ENCODE measurements around the gene THBS4.
"Not testable (repeated sequence)": the region's sequence is repeated elsewhere in the genome, so short reads cannot be mapped to it uniquely, and the experiment has no call there.

THBS4 gene

DNA sequence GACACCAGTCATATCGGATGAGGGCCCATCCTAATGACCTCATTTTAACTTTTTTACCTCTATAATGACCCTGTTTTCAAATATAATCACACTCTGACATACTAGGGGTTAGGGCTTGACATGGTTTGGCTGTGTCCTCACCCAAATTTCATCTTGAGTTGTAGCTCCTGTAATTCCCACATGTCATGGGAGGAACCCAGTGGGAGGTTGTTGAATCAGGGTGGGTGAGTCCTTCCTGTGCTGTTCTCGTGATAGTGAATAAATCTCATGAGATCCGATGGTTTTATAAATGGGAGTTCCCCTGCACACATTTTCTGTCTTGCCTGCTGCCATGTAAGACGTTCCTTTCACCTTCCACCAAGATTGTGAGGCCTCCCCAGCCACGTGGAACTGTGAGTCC lies 71.8 kb downstream of the THBS4 start:
- H3K4me1 ChIP-seq (ENCODE audit: insufficient read depth, low read length), result peaks cover 23% of the 10 kb centered on the region; the same call in 1 of the 2 replicates
- no peak overlapping the region for H3K9ac ChIP-seq (ENCODE audit: low read depth, low read length)
- H3K9me3 ChIP-seq (ENCODE audit: insufficient read depth, low read depth, low read length), result no peaks in the 10 kb centered on the region

DNA sequence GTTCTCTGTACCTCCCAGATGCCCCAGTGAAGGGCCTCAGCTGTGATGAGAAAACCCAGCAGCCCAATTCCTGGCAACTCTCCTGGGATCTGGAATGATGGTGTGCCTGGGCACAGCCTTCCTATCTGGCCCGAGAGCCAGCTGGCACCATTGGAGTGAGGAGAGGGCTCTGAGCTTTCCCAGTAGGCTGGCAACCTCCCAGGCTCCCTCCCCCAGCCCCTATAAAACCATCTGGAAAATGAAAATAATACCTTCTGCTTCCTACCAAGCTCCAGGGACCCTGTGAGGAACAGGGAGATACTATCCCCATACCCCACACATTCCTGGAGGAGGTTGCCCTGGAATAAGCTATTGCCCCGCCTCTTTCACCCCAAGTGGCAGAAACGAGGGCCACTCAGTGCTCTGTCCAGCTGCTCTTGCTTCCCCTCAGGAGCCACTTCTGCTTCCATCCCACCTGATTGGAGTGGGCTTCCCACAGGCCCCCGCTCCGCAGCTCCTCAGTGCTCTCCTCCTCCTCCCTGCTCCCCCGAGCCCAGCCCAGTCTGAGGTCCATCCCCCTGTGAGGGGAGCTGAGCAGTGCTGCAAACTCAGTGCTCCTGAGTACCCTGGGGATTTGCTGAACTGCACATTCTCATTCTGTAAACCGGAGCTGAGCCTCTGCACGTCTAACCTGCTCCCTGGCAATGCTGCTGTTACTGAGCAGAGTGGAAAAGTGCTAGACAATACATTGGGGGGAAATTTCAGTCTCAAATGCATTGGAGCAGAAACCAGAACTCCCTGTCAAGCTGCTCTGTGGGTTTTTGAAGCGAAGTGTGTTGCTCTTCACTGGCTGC lies 74.7 kb downstream of the THBS4 start:
- H3K9ac ChIP-seq (ENCODE audit: low read depth, low read length), result no peak overlapping the region
- no peak overlapping the region for H3K27ac ChIP-seq (ENCODE audit: low read length)
- H3K4me1 ChIP-seq (ENCODE audit: insufficient read depth, low read length), result peaks cover 26% of the 10 kb centered on the region; the same call in 1 of the 2 replicates
- H3K9me3 ChIP-seq (ENCODE audit: insufficient read depth, low read depth, low read length), result no peaks in the 10 kb centered on the region; the same call in 1 of the 2 replicates
- H3K27me3 ChIP-seq (ENCODE audit: insufficient read depth, low read length), result no peaks in the 10 kb centered on the region
- H3K4me3 ChIP-seq (ENCODE audit: low read length), result no peak overlapping the region
- no peaks in the 10 kb centered on the region for H3K36me3 ChIP-seq (ENCODE audit: insufficient read depth, low read depth, low read length)

More for the DNA sequence above, 71.8 kb downstream of the THBS4 start:
- H3K27me3 ChIP-seq (ENCODE audit: insufficient read depth, low read length), result no peaks in the 10 kb centered on the region
- no peak overlapping the region for H3K4me3 ChIP-seq (ENCODE audit: low read length)
- no peak overlapping the region for H3K27ac ChIP-seq (ENCODE audit: low read length)
- H3K36me3 ChIP-seq (ENCODE audit: insufficient read depth, low read depth, low read length), result no peaks in the 10 kb centered on the region

GRCh38 chr5:80111376-80111990 lies 76.3 kb downstream of the THBS4 start:
- H3K9ac ChIP-seq (ENCODE audit: low read depth, low read length); H3K27ac ChIP-seq (ENCODE audit: low read length): not testable (repeated sequence)
- 0 out of 2 replicates have a peak overlapping the region, but pooled peaks have one; percentile 4 for H3K4me3 ChIP-seq (ENCODE audit: low read length)

GRCh38 chr5:80114860-80115259 lies 79.7 kb downstream of the THBS4 start:
- Histone ChIP-seq H3K9me3 (ENCODE audit: insufficient read depth, low read depth, low read length) (no peaks in the 10 kb centered on the region; the same call in 1 of the 2 replicates), H3K4me3 (ENCODE audit: low read length) (no peak overlapping the region), H3K27me3 (ENCODE audit: insufficient read depth, low read length) (no peaks in the 10 kb centered on the region), H3K27ac (ENCODE audit: low read length) (no peak overlapping the region), H3K9ac (ENCODE audit: low read depth, low read length) (no peak overlapping the region), H3K4me1 (ENCODE audit: insufficient read depth, low read length) (peaks cover 23% of the 10 kb centered on the region; the same call in 1 of the 2 replicates), H3K36me3 (ENCODE audit: insufficient read depth, low read depth, low read length) (no peaks in the 10 kb centered on the region)

More at GRCh38 chr5:80111376-80111990, 76.3 kb downstream of the THBS4 start:
- not testable (repeated sequence) for H3K27me3 ChIP-seq (ENCODE audit: insufficient read depth, low read length); H3K9me3 ChIP-seq (ENCODE audit: insufficient read depth, low read depth, low read length); H3K36me3 ChIP-seq (ENCODE audit: insufficient read depth, low read depth, low read length)
- peaks cover 26% of the 10 kb centered on the region; the same call in 1 of the 2 replicates for H3K4me1 ChIP-seq (ENCODE audit: insufficient read depth, low read length)

DNA sequence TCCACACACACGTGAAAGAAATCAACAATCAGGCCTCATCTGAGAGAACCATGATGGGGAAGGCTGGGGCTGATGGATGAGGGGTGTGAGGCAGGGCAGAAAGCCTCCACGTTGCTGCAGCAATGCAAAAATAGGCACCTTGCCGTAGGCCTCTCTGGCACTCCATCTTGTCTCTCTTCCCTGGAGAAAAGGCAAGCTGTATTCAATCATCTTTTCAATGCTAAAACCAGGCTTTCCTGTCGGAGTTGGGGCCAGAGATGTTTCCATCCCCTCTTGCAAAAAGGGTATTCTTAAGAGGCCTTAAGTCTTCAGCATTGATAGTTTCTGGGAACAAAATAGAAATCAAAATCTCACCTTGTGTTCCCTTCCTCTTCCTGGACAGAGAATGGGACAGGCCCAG lies 80.9 kb downstream of the THBS4 start:
- Histone ChIP-seq H3K4me3 (ENCODE audit: low read length) (no peak overlapping the region), H3K9ac (ENCODE audit: low read depth, low read length) (no peak overlapping the region), H3K4me1 (ENCODE audit: insufficient read depth, low read length) (peaks cover 11% of the 10 kb centered on the region; the same call in 1 of the 2 replicates), H3K9me3 (ENCODE audit: insufficient read depth, low read depth, low read length) (no peaks in the 10 kb centered on the region; the same call in 1 of the 2 replicates), H3K36me3 (ENCODE audit: insufficient read depth, low read depth, low read length) (no peaks in the 10 kb centered on the region), H3K27me3 (ENCODE audit: insufficient read depth, low read length) (no peaks in the 10 kb centered on the region), H3K27ac (ENCODE audit: low read length) (no peak overlapping the region)

DNA sequence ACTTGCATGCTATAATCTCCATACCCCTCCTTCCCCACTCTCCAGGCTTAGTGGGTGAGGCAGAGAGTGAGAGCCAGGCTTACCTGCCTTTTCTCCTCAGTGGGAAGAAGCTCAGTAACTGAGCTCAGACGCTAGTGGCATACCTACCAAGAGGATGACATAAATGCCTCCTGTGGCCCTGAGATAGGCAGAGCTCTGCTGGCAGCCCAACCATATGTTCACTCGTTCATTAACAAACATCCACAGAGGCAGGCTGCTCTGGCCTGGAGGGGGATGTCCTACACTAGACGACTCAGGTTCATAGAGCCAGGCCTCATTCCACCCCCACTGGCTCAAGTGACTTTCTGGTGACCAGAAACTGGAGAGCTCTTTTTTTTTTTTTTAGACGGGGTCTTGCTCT lies 81.3 kb downstream of the THBS4 start:
- no peak overlapping the region for H3K27ac ChIP-seq (ENCODE audit: low read length)
- no peak overlapping the region for H3K4me3 ChIP-seq (ENCODE audit: low read length)
- no peaks in the 10 kb centered on the region for H3K36me3 ChIP-seq (ENCODE audit: insufficient read depth, low read depth, low read length)
- no peaks in the 10 kb centered on the region; the same call in 1 of the 2 replicates for H3K9me3 ChIP-seq (ENCODE audit: insufficient read depth, low read depth, low read length)
- no peaks in the 10 kb centered on the region for H3K27me3 ChIP-seq (ENCODE audit: insufficient read depth, low read length)
- H3K9ac ChIP-seq (ENCODE audit: low read depth, low read length), result no peak overlapping the region
- H3K4me1 ChIP-seq (ENCODE audit: insufficient read depth, low read length), result peaks cover 7% of the 10 kb centered on the region; the same call in 1 of the 2 replicates

DNA sequence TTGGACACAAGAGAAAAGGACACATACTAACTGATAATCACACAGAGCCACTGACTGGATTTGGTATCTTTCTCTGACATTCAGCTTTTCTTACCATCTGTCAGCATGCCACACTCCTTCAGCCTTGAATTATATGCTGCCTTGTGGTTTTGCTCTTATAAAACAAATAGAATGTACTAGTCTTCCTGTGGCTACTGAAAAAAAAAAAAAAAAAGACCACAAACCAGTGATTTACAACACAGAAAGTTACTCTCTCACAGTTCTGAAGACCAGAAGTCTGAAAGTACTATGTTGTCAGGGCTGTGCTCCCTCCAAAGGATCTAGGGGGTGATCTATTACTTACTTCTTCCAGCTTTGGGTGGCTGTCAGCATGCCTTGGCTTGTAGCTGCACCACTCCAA lies 82.3 kb downstream of the THBS4 start:
- no peak overlapping the region for H3K9ac ChIP-seq (ENCODE audit: low read depth, low read length)
- no peak overlapping the region for H3K27ac ChIP-seq (ENCODE audit: low read length)
- H3K36me3 ChIP-seq (ENCODE audit: insufficient read depth, low read depth, low read length), result no peaks in the 10 kb centered on the region
- H3K9me3 ChIP-seq (ENCODE audit: insufficient read depth, low read depth, low read length), result no peaks in the 10 kb centered on the region; the same call in 1 of the 2 replicates
- H3K27me3 ChIP-seq (ENCODE audit: insufficient read depth, low read length), result no peaks in the 10 kb centered on the region
- H3K4me3 ChIP-seq (ENCODE audit: low read length), result no peak overlapping the region
- H3K4me1 ChIP-seq (ENCODE audit: insufficient read depth, low read length), result no peaks in the 10 kb centered on the region

DNA sequence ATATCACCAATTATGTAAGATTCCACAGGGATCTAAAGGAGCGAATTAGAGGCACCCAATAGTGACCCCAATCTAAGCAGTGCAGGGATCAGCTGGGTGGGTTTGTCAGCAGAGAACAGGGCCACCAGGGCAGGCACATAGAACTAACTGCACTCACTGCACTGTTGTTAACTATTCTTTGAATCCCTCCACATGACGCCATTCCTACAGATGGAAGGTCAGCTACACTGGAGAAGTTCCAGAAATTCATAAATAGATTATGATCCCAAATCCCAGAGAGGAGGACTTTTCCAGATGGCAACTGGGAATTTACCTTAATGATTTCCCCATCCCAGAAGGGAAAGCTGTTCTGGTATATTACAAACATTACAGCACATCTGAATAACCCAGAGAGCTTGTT lies 84.2 kb downstream of the THBS4 start:
- Histone ChIP-seq H3K27me3 (ENCODE audit: insufficient read depth, low read length) (no peaks in the 10 kb centered on the region), H3K4me1 (ENCODE audit: insufficient read depth, low read length) (no peaks in the 10 kb centered on the region), H3K27ac (ENCODE audit: low read length) (no peak overlapping the region), H3K4me3 (ENCODE audit: low read length) (no peak overlapping the region), H3K36me3 (ENCODE audit: insufficient read depth, low read depth, low read length) (no peaks in the 10 kb centered on the region), H3K9ac (ENCODE audit: low read depth, low read length) (no peak overlapping the region), H3K9me3 (ENCODE audit: insufficient read depth, low read depth, low read length) (no peaks in the 10 kb centered on the region)

- no peaks in the 10 kb centered on the region for H3K36me3 ChIP-seq (ENCODE audit: insufficient read depth, low read depth, low read length)
- no peak overlapping the region for H3K9ac ChIP-seq (ENCODE audit: low read depth, low read length)
- no peak overlapping the region for H3K27ac ChIP-seq (ENCODE audit: low read length)
- no peaks in the 10 kb centered on the region for H3K4me1 ChIP-seq (ENCODE audit: insufficient read depth, low read length)
- peaks cover 4% of the 10 kb centered on the region; the same call in 1 of the 2 replicates for H3K9me3 ChIP-seq (ENCODE audit: insufficient read depth, low read depth, low read length)
- no peaks in the 10 kb centered on the region for H3K27me3 ChIP-seq (ENCODE audit: insufficient read depth, low read length)
- H3K4me3 ChIP-seq (ENCODE audit: low read length), result no peak overlapping the region
Observed at GRCh38 chr5:80122579-80122978, 87.4 kb downstream of the THBS4 start.

DNA sequence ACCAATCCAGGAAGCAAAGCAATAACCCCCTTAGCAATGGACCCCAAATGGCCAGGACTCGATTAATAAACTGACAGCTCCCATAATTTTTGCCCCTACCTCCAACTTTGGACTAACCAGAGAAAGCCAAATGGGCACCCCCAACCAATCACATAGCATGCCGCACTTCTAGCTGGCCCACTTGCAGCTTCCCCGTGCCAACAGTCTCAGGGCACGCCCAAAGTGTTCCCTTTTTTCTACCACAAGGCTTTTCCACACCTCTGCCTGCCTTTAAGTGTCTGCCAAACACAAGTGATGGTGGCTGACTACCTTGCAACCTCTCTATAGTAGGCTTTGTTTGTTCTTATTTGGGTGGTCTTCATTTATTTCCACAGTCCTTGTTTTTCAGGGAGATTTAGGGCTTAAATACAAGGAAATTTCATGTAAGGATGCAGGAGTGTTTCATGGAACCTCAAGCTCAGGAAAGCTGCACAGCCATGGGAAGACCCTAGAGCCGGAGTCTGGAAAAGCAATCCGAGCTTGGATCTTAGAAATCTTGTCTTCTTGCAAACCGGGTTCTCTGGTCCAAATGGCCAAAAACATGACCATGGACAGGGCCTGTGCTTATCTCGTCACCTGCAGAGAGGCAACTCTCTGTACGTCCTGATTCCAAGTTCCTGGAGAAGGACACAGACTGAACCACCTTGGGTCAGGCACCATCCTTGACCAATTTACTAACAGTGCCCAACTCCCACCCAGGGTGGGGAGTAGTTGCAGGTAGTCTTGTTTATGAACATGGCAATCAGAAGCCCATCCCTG lies 89.2 kb downstream of the THBS4 start:
- Histone ChIP-seq H3K4me1 (ENCODE audit: insufficient read depth, low read length) (peaks cover 12% of the 10 kb centered on the region), H3K27ac (ENCODE audit: low read length) (no peak overlapping the region), H3K9ac (ENCODE audit: low read depth, low read length) (no peak overlapping the region), H3K9me3 (ENCODE audit: insufficient read depth, low read depth, low read length) (peaks cover 4% of the 10 kb centered on the region; the same call in 1 of the 2 replicates), H3K36me3 (ENCODE audit: insufficient read depth, low read depth, low read length) (no peaks in the 10 kb centered on the region), H3K4me3 (ENCODE audit: low read length) (no peak overlapping the region), H3K27me3 (ENCODE audit: insufficient read depth, low read length) (no peaks in the 10 kb centered on the region)

Measured in iPS-20b (cell line).